Measurements from ENCODE around the gene CFDP1.
"Not testable (repeated sequence)": the region's sequence is repeated elsewhere in the genome, so short reads cannot be mapped to it uniquely, and the experiment has no call there.

Gene CFDP1

GRCh38 chr16:75287708-75288107, 145.6 kb downstream of the CFDP1 start:
- FAIRE-seq: no peak

GRCh38 chr16:75286389-75286788, 146.9 kb downstream of the CFDP1 start:
- no peak for FAIRE-seq

GRCh38 chr16:75282466-75283281, 150.6 kb downstream of the CFDP1 start:
- FAIRE-seq: no peak

- FAIRE-seq: no peak
Measured at GRCh38 chr16:75281826-75282225, 151.5 kb downstream of the CFDP1 start.

- not testable (repeated sequence) for FAIRE-seq
Measured at GRCh38 chr16:75281009-75281408, 152.3 kb downstream of the CFDP1 start.

- FAIRE-seq: no peak
Measured at GRCh38 chr16:75280331-75280804, 152.9 kb downstream of the CFDP1 start.

- FAIRE-seq: no peak
Measured at GRCh38 chr16:75279305-75279704, 154.0 kb downstream of the CFDP1 start.

GRCh38 chr16:75273054-75273925, 160.0 kb downstream of the CFDP1 start:
- no peak for FAIRE-seq

- FAIRE-seq: not testable (repeated sequence)
Measured at GRCh38 chr16:75272629-75273028, 160.7 kb downstream of the CFDP1 start.

GRCh38 chr16:75272097-75272551, 161.2 kb downstream of the CFDP1 start:
- FAIRE-seq: no peak

GRCh38 chr16:75271441-75272096, 161.7 kb downstream of the CFDP1 start:
- FAIRE-seq: no peak

- not testable (repeated sequence) for FAIRE-seq
Measured at GRCh38 chr16:75269358-75269757, 163.9 kb downstream of the CFDP1 start.

- no peak for FAIRE-seq
Measured at GRCh38 chr16:75267631-75268264, 165.6 kb downstream of the CFDP1 start.

GRCh38 chr16:75266738-75267630, 166.3 kb downstream of the CFDP1 start:
- FAIRE-seq: no peak

GRCh38 chr16:75265911-75266701, 167.2 kb downstream of the CFDP1 start:
- FAIRE-seq: no peak

GRCh38 chr16:75264999-75265910, 168.0 kb downstream of the CFDP1 start:
- FAIRE-seq: no peak

- FAIRE-seq: no peak
Measured at GRCh38 chr16:75264457-75264998, 168.8 kb downstream of the CFDP1 start.

- FAIRE-seq: no peak
Measured at GRCh38 chr16:75263963-75264445, 169.3 kb downstream of the CFDP1 start.

Data from TTC549 (cell line).